ENCODE data around the gene IMMP2L.

DNA sequence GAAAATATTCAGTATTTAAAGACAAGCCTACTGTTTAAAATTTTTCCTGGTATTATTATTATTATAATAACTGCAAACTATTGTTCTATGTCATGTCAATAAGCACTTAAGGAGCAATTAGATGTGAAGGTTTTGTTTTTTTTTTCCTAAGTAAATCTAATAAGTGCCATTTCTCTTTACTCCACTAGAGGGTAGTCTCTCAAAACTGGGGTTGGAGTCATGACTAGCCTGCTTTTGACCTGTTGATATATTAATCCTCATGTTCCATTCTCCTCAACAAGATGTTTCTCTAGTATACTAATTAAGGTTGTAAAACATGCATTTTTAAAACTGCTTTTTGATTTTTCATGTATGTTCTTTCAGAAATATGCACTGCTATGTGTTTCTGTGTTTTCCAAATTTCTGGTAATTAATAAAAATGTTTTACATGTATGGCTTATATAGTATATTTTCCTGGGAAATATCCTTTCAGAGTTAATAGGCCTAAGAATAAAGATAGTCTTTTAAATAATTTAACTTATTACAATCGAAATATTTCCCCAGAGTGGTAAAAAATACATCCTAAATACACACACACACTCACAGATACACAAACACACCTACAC is 472.4 kb downstream of the IMMP2L start:
- TF ChIP-seq PHF8 (conservative IDR thresholded peaks at IDR 0.05; ENCODE audit: low read depth, low read length) = no peak
- TF ChIP-seq, protein P1, sequence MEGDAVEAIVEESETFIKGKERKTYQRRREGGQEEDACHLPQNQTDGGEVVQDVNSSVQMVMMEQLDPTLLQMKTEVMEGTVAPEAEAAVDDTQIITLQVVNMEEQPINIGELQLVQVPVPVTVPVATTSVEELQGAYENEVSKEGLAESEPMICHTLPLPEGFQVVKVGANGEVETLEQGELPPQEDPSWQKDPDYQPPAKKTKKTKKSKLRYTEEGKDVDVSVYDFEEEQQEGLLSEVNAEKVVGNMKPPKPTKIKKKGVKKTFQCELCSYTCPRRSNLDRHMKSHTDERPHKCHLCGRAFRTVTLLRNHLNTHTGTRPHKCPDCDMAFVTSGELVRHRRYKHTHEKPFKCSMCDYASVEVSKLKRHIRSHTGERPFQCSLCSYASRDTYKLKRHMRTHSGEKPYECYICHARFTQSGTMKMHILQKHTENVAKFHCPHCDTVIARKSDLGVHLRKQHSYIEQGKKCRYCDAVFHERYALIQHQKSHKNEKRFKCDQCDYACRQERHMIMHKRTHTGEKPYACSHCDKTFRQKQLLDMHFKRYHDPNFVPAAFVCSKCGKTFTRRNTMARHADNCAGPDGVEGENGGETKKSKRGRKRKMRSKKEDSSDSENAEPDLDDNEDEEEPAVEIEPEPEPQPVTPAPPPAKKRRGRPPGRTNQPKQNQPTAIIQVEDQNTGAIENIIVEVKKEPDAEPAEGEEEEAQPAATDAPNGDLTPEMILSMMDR (IDR thresholded peaks at IDR 0.05; ENCODE audit: control extremely low read depth in 1 of 3, insufficient read depth in 1 of 3, low read depth in 1 of 3, low read length in 3 of 3) = peak in 2 of 3 experiments; percentile 22 to 54; a peak in 2 of 4 replicates
- peak; percentile 53 to 61 for TF ChIP-seq RAD21 (IDR thresholded peaks at IDR 0.05 in 1 of 2, conservative IDR thresholded peaks at IDR 0.05 in 1 of 2; ENCODE audit: low read depth in 2 of 2, low read length in 2 of 2)
- TF ChIP-seq EP300 (IDR thresholded peaks at IDR 0.05; ENCODE audit: borderline replicate concordance in 1 of 2, low read depth in 2 of 2, low read length in 2 of 2) = no peak

Measured in H1 (cell line).